SK-N-MC (cell line): ENCODE measurements around the gene OR10H3.

ENCODE experiments used
- EZH2 ChIP-seq: fragments of 200-600 bp; sonication (generic); IDR thresholded peaks from one replicate; pipeline ENCODE4 v1.6.1; 2017; ENCODE audit warnings: antibody characterized with exemption
- FOXP2 ChIP-seq: optimal IDR thresholded peaks from 2 replicates; pipeline ENCODE3; 2011; ENCODE audit warnings: mild to moderate bottlenecking, moderate library complexity; ENCODE audit not compliant: insufficient read depth; ENCODE audit errors: extremely low read length, control extremely low read depth
- POLR2AphosphoS5 ChIP-seq: IDR thresholded peaks from 2 replicates; pipeline ENCODE4 v1.6.1; 2012; ENCODE audit warnings: mild to moderate bottlenecking, low read depth, low read length, borderline replicate concordance

GRCh38 chr19:15721268-15721667, 16.5 kb upstream of the OR10H3 start:
- TF ChIP-seq POLR2AphosphoS5 (no peak), EZH2 (no peak), FOXP2 (no peak)
